ENCODE measurements around the gene RNMT.

DNA sequence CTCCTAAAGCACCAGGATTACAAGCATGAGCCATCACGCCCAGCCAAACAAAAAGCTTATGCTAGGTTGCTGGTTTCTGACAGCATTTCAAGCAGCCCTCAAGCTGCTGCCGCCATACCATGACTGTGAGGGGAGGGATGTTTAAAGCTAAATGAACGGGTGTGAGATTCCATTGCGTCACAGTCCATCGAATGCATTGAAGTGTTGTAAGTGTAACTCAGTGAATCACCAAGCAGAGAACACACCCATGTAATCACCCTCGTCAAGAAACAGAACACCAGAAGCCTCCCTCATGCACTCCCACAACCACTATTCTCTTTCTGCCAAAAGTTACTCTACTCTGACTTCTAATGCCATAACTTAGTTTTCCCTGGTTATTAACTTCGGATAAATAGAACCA, 64.7 kb downstream of the RNMT start:
- TF ChIP-seq CHD1 (IDR thresholded peaks at IDR 0.05; ENCODE audit: low read depth, low read length), result no peak
- TF ChIP-seq MAZ (IDR thresholded peaks at IDR 0.05; ENCODE audit: borderline replicate concordance, low read depth, low read length), result no peak
- TF ChIP-seq, protein P1, sequence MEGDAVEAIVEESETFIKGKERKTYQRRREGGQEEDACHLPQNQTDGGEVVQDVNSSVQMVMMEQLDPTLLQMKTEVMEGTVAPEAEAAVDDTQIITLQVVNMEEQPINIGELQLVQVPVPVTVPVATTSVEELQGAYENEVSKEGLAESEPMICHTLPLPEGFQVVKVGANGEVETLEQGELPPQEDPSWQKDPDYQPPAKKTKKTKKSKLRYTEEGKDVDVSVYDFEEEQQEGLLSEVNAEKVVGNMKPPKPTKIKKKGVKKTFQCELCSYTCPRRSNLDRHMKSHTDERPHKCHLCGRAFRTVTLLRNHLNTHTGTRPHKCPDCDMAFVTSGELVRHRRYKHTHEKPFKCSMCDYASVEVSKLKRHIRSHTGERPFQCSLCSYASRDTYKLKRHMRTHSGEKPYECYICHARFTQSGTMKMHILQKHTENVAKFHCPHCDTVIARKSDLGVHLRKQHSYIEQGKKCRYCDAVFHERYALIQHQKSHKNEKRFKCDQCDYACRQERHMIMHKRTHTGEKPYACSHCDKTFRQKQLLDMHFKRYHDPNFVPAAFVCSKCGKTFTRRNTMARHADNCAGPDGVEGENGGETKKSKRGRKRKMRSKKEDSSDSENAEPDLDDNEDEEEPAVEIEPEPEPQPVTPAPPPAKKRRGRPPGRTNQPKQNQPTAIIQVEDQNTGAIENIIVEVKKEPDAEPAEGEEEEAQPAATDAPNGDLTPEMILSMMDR (conservative IDR thresholded peaks at IDR 0.05; ENCODE audit: low read depth, low read length), result no peak
- no peak for TF ChIP-seq MAFK (IDR thresholded peaks at IDR 0.05; ENCODE audit: low read depth, low read length)
- TF ChIP-seq RCOR1 (IDR thresholded peaks at IDR 0.05; ENCODE audit: insufficient replicate concordance, low read length), result no peak
- no peak for TF ChIP-seq POLR2A (IDR thresholded peaks at IDR 0.05; ENCODE audit: low read depth, low read length)
- no peak for TF ChIP-seq SMC3 (IDR thresholded peaks at IDR 0.05; ENCODE audit: low read depth, low read length)
